ENCODE measurements around the gene POLR1G. TPM values are rescaled to one million over a fixed set of nuclear protein-coding genes. Genes with fewer than 3 reads are reported as not detected.

Gene POLR1G, protein sequence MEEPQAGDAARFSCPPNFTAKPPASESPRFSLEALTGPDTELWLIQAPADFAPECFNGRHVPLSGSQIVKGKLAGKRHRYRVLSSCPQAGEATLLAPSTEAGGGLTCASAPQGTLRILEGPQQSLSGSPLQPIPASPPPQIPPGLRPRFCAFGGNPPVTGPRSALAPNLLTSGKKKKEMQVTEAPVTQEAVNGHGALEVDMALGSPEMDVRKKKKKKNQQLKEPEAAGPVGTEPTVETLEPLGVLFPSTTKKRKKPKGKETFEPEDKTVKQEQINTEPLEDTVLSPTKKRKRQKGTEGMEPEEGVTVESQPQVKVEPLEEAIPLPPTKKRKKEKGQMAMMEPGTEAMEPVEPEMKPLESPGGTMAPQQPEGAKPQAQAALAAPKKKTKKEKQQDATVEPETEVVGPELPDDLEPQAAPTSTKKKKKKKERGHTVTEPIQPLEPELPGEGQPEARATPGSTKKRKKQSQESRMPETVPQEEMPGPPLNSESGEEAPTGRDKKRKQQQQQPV
- polyA plus RNA-seq (2013, experiment 1 of 2) = 22.8 TPM
- 22.9 TPM for polyA plus RNA-seq (2013, experiment 2 of 2)

DNA sequence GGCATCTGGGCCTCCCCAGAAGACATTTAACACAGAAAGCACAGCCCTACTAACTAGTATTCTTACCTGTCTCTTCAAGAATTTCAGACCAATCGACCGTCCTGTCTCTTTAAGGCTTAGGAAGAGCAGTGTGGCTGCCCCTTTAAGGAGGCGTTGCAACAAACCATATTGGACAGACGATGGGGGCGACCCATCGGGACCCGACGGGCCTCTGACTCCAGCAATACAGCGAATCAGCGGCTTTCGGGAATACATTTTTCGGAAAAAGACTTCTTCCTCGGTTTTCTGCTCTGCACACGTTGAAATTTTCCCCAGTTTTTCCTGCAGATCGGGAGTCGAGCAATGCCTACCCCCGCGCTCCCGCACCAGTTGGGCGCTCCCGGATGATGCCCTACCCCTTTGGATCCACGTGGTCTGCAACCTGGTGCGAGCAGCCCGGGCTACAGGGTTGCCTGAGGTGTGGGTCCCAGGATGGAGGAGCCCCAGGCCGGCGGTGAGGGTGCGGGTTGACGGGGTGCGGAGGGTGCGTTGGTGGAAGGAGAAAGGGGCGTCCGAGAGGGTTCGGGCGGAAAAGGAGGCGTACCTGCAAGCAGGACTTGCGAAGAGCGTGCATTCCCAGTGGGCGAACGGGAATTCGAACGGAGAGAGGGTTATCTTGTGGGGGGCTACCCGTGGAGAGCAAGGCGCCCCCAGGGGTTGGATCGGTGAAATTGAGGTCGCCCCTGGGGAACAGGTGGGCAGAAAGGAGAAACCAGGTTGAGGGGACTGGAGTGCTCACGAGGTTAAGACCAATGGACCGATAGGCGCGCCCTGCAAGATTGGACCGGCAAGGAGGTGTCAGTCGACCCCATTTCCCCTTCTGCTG is at the start of gene POLR1G:
Gene POLR1G (plus strand): TSS at position 419 of the 865 bp plus-strand sequence. CDS start 53 bp downstream, at position 472.
- peaks cover 25% of the 10 kb centered on the region for H3K36me3 ChIP-seq (ENCODE audit: insufficient read depth, low read length)
- peak within 1 kb of the TSS; percentile 87 for H3K4me3 ChIP-seq (ENCODE audit: low read length)
- peaks cover 15% of the 10 kb centered on the region for H3K4me1 ChIP-seq (ENCODE audit: insufficient read depth, low read length)
- H3K27ac ChIP-seq (ENCODE audit: low read depth, low read length) = peak within 1 kb of the TSS; percentile 97
- peak within 1 kb of the TSS; percentile 99 for H3K9ac ChIP-seq (ENCODE audit: low read depth, low read length)
- under 1% methylated on average over 51 of the region's 51 CpGs for WGBS
- H3K9me3 ChIP-seq (ENCODE audit: insufficient read depth, low read depth, low read length) = no peaks in the 10 kb centered on the region
- peaks cover 8% of the 10 kb centered on the region; the same call in 1 of the 2 replicates for H3K27me3 ChIP-seq (ENCODE audit: insufficient read depth, low read length)

DNA sequence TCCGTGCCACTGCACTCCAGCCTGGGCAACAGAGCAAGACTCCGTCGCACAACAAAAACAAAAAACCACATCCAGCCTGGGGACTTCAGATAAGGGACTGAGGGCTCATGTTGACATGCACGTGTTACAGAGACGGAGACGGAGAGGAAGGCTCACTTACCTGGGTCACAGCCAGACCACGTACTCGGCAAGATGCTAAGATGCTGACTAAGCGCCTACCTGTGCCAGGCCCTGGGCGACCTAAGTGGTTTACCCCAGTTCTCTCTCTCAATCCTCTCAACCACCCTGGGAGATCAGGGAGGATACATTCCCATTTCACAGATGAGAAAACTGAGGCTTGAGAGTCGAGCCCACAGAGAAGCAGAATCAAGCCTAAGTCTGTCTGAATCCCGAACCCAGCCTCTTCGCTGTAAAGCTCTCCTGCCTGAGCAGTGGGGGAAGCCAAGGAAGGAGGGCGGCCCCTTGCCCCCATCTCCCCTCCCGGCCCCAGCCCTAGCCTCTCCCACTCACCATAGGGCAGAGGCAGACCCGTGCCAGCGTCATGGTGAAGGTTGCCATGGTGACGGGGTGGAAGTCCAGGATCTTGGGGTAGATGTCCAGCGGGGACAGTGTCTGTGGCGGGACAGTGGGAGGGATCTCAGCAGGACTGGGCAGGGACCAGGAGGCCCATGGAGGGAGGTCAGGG is 49.5 kb upstream of the POLR1G start:
- Histone ChIP-seq H3K27me3 (ENCODE audit: insufficient read depth, low read length) (no peaks in the 10 kb centered on the region), H3K4me3 (ENCODE audit: low read length) (no peak overlapping the region), H3K36me3 (ENCODE audit: insufficient read depth, low read length) (peaks cover 89% of the 10 kb centered on the region), H3K4me1 (ENCODE audit: insufficient read depth, low read length) (no peaks in the 10 kb centered on the region), H3K27ac (ENCODE audit: low read depth, low read length) (no peak overlapping the region), H3K9me3 (ENCODE audit: insufficient read depth, low read depth, low read length) (no peaks in the 10 kb centered on the region), H3K9ac (ENCODE audit: low read depth, low read length) (no peak overlapping the region)
- 94% methylated on average over 20 of the region's 20 CpGs for WGBS

DNA sequence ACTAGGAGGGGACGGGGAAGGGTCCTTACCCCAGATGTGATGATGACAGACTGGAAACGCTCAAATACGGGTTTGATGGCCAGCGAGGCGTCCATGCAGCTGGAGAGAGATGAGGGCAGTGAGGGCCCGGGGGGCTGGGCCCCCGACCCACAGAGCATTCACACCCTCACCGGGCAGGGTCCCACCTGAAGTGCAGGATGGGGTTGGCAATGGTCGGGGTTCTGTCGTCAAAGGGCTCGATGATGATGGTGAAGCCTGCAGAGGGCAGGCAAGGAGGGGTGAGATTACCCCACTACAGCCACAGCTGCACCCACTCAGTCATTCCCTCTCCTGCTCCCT is 49.0 kb upstream of the POLR1G start:
- Histone ChIP-seq H3K27me3 (ENCODE audit: insufficient read depth, low read length) (no peaks in the 10 kb centered on the region), H3K36me3 (ENCODE audit: insufficient read depth, low read length) (peaks cover 89% of the 10 kb centered on the region), H3K4me1 (ENCODE audit: insufficient read depth, low read length) (no peaks in the 10 kb centered on the region), H3K27ac (ENCODE audit: low read depth, low read length) (no peak overlapping the region), H3K4me3 (ENCODE audit: low read length) (no peak overlapping the region), H3K9ac (ENCODE audit: low read depth, low read length) (no peak overlapping the region), H3K9me3 (ENCODE audit: insufficient read depth, low read depth, low read length) (no peaks in the 10 kb centered on the region)
- WGBS = 94% methylated on average over 11 of the region's 11 CpGs

DNA sequence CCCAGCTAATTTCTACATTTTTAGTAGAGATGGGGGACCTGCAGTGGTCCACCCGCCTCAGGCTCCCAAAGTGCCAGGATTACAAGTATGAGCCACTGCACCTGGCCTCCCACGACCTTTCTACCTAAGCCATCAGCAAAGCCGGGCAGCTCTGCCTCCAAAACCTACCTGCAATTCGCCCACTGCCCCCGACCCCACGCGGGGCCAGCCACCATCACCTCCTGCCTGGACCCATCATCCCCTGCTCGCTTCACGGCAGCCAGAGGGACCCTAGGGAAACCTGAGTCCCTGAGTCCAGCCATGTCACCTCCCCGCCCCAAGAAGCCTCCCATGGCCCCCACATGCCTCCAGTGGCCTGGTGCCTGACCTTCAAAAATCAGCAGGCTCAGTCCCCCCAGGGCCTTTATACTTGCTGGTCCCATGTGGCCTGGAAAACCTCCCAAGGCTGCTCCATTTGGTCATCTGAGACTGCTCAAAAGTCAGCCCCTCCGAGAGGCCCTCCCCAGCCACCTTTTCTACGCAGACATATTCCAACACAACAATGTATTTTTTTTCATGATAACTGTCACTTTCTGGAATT is 48.1 kb upstream of the POLR1G start:
- H3K36me3 ChIP-seq (ENCODE audit: insufficient read depth, low read length) = peaks cover 89% of the 10 kb centered on the region

DNA sequence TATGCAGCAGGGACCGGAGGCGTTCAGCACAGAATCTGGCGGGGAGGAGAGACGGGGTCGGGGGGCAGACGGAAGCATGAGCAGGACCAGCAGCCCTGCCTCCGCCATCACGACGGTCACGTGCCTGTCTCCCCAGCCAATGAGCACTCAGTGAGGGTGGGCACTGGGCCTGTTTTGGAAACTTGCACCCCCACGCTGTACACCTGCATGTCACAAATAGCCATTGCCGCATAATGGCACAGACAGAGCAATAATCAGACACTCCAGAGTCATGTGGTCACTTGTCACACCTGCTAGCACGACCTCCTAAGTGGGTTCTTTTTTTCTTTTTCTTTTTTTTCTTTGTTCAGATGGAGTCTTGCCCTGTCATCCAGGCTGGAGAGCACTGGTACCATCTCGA is 44.8 kb upstream of the POLR1G start:
- no peak overlapping the region for H3K27ac ChIP-seq (ENCODE audit: low read depth, low read length)
- WGBS = 97% methylated on average over 14 of the region's 14 CpGs
- H3K4me3 ChIP-seq (ENCODE audit: low read length) = no peak overlapping the region
- no peaks in the 10 kb centered on the region for H3K27me3 ChIP-seq (ENCODE audit: insufficient read depth, low read length)
- no peaks in the 10 kb centered on the region for H3K4me1 ChIP-seq (ENCODE audit: insufficient read depth, low read length)
- peaks cover 80% of the 10 kb centered on the region for H3K36me3 ChIP-seq (ENCODE audit: insufficient read depth, low read length)
- no peaks in the 10 kb centered on the region for H3K9me3 ChIP-seq (ENCODE audit: insufficient read depth, low read depth, low read length)
- no peak overlapping the region for H3K9ac ChIP-seq (ENCODE audit: low read depth, low read length)

More for the DNA sequence above, 48.1 kb upstream of the POLR1G start:
- H3K9ac ChIP-seq (ENCODE audit: low read depth, low read length) = no peak overlapping the region
- 94% methylated on average over 12 of the region's 12 CpGs for WGBS
- no peak overlapping the region for H3K4me3 ChIP-seq (ENCODE audit: low read length)
- H3K27me3 ChIP-seq (ENCODE audit: insufficient read depth, low read length) = no peaks in the 10 kb centered on the region
- H3K9me3 ChIP-seq (ENCODE audit: insufficient read depth, low read depth, low read length) = no peaks in the 10 kb centered on the region
- no peaks in the 10 kb centered on the region for H3K4me1 ChIP-seq (ENCODE audit: insufficient read depth, low read length)
- H3K27ac ChIP-seq (ENCODE audit: low read depth, low read length) = no peak overlapping the region

DNA sequence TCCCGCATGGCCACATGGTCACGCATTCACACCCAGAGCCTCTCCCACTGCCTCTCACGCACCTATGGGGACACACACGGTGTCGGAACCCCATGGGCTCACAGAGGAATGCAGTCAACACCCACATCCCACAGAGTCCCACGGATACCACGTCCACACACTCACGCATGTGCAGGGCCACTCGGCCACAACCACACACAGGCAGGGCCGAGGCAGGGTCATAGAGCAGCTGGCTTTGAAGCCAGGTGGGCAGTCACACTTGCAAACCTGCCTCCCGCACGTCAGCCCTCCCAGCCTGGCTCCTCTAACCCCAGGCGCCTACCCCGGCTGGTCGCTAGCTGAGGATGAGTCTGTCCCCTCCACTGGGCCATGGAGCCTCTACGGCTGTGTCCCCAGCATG is 44.2 kb upstream of the POLR1G start:
- no peaks in the 10 kb centered on the region for H3K27me3 ChIP-seq (ENCODE audit: insufficient read depth, low read length)
- H3K4me3 ChIP-seq (ENCODE audit: low read length) = no peak overlapping the region
- no peaks in the 10 kb centered on the region for H3K4me1 ChIP-seq (ENCODE audit: insufficient read depth, low read length)
- WGBS = 91% methylated on average over 16 of the region's 16 CpGs
- H3K27ac ChIP-seq (ENCODE audit: low read depth, low read length) = no peak overlapping the region
- H3K9me3 ChIP-seq (ENCODE audit: insufficient read depth, low read depth, low read length) = no peaks in the 10 kb centered on the region
- peaks cover 79% of the 10 kb centered on the region for H3K36me3 ChIP-seq (ENCODE audit: insufficient read depth, low read length)
- no peak overlapping the region for H3K9ac ChIP-seq (ENCODE audit: low read depth, low read length)

DNA sequence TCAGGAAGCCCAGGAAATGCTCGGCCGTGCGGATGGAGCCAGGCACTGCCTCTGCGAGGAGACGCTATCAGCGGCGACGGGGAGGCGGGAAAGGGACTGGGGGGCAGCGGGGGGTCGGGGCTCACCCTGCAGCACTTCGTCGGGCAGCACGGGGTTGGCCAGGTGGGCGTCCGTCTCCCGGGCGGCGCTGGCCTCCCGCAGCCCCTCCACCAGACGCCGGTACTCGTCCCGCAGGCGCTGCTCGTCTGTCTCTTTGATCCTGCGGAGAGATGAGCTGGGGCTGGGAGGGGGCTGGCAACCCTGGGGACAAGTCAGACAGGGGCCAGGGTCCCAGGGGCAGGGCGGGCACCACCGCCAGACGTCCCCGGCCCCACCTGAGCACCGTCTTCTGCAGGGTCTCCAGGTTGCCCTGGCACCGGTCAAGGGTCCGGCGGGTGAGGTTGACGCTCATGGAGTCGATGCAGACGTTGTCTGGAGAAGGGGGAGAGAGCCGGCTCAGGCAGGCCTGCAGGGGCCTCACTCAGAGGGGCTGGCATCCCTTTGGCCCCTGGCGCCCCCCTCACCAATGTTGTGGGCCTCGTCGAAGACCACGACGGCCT is 42.5 kb upstream of the POLR1G start:
- H3K27ac ChIP-seq (ENCODE audit: low read depth, low read length) = no peak overlapping the region
- 94% methylated on average over 44 of the region's 44 CpGs for WGBS
- H3K36me3 ChIP-seq (ENCODE audit: insufficient read depth, low read length) = peaks cover 78% of the 10 kb centered on the region
- no peaks in the 10 kb centered on the region for H3K9me3 ChIP-seq (ENCODE audit: insufficient read depth, low read depth, low read length)
- no peak overlapping the region for H3K4me3 ChIP-seq (ENCODE audit: low read length)
- H3K4me1 ChIP-seq (ENCODE audit: insufficient read depth, low read length) = no peaks in the 10 kb centered on the region
- no peak overlapping the region for H3K9ac ChIP-seq (ENCODE audit: low read depth, low read length)
- no peaks in the 10 kb centered on the region for H3K27me3 ChIP-seq (ENCODE audit: insufficient read depth, low read length)

DNA sequence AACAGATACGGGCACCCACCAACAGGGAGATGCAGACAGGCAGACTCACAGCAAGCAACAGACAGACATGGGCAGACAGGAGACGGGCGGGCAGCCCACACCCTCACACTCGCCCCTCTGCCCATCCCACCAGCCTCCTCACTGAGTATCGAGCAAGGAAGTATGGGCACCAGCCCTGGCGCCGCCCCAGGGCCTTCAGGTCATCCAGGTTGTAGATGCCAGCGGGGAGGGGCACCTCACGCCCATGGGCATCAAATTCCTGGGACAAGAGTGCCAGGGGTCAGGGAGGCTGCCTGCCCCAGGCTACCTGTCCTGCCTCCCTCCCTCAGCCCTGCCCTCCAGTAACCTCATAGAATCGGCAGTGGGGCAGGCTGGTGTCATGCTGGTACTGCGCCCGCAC is 41.7 kb upstream of the POLR1G start:
- Histone ChIP-seq H3K27ac (ENCODE audit: low read depth, low read length) (no peak overlapping the region), H3K4me3 (ENCODE audit: low read length) (no peak overlapping the region), H3K4me1 (ENCODE audit: insufficient read depth, low read length) (no peaks in the 10 kb centered on the region), H3K9ac (ENCODE audit: low read depth, low read length) (no peak overlapping the region), H3K9me3 (ENCODE audit: insufficient read depth, low read depth, low read length) (no peaks in the 10 kb centered on the region), H3K27me3 (ENCODE audit: insufficient read depth, low read length) (no peaks in the 10 kb centered on the region), H3K36me3 (ENCODE audit: insufficient read depth, low read length) (peaks cover 71% of the 10 kb centered on the region)
- WGBS = 86% methylated on average over 12 of the region's 12 CpGs

DNA sequence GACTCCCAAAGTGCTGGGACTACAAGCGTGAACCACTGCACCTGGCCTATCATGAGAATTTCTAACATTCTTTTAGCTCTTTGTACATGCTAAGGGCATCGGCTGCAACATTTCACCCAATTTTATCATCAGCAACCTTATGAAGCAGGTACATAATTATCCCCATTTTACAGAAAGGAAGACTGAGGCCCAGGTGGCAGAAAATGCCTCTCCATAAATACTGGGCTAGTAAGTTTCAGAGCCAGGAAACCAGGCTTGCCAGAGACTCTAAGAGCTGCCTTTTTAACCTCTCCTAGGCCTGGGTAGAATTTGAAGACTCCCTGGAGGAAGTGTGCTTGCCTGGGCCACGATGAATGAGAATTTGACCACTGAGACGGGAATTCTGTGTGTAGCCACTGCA is 38.3 kb upstream of the POLR1G start:
- Histone ChIP-seq H3K4me3 (ENCODE audit: low read length) (no peak overlapping the region), H3K4me1 (ENCODE audit: insufficient read depth, low read length) (peaks cover 5% of the 10 kb centered on the region; the same call in 1 of the 2 replicates), H3K9ac (ENCODE audit: low read depth, low read length) (no peak overlapping the region), H3K27me3 (ENCODE audit: insufficient read depth, low read length) (no peaks in the 10 kb centered on the region), H3K27ac (ENCODE audit: low read depth, low read length) (no peak overlapping the region), H3K9me3 (ENCODE audit: insufficient read depth, low read depth, low read length) (no peaks in the 10 kb centered on the region), H3K36me3 (ENCODE audit: insufficient read depth, low read length) (peaks cover 47% of the 10 kb centered on the region)
- WGBS = 93% methylated on average over 4 of the region's 4 CpGs

DNA sequence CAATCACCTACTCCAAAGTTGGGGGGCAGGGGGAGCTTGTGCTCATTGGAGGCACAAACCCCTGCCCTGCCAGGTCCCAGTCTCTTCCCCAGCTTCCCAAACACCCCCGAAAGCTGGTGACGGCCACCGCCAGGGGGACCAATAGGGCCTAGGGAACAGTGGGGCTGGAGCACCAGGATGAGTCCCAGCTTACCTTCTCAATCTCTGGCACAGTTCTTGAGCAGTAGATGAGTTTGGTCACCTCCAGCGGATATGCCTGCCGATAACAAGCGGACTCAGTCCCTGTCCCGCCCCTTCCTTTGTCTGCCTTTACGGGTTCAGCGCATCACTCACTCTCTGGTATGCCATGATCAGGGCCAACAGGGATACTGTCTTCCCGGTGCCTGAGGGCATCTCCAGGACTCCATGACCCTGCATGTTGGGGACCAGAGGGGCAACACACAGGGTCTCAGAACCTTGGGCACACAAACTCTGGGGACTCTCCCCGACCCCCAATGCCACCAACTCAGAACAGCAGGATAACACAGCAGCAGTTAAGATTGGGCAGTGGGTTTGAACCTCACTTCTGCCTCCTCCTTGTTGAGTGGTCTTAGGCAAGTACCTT is 37.6 kb upstream of the POLR1G start:
- Histone ChIP-seq H3K9ac (ENCODE audit: low read depth, low read length) (no peak overlapping the region), H3K4me3 (ENCODE audit: low read length) (peak overlapping the region; percentile 91), H3K9me3 (ENCODE audit: insufficient read depth, low read depth, low read length) (no peaks in the 10 kb centered on the region), H3K27ac (ENCODE audit: low read depth, low read length) (no peak overlapping the region), H3K36me3 (ENCODE audit: insufficient read depth, low read length) (peaks cover 41% of the 10 kb centered on the region), H3K4me1 (ENCODE audit: insufficient read depth, low read length) (peaks cover 5% of the 10 kb centered on the region; the same call in 1 of the 2 replicates), H3K27me3 (ENCODE audit: insufficient read depth, low read length) (no peaks in the 10 kb centered on the region)
- WGBS = 89% methylated on average over 11 of the region's 11 CpGs

All from HUES64 (cell line).